GM23248 (cell line): Measurements from ENCODE around the gene RAD50.

ENCODE experiments used
- EZH2 ChIP-seq: fragments of 200-600 bp; sonication (generic); IDR thresholded peaks from 2 replicates; pipeline ENCODE4 v1.6.1; 2018; ENCODE audit warnings: antibody characterized with exemption, mild to moderate bottlenecking; ENCODE audit not compliant: insufficient read depth, poor library complexity, severe bottlenecking
- EZH2phosphoT487 ChIP-seq: fragments of 200-600 bp; sonication (generic); IDR thresholded peaks from 2 replicates; pipeline ENCODE4 v1.6.1; 2018; ENCODE audit warnings: antibody characterized with exemption, moderate library complexity, mild to moderate bottlenecking, low read depth; ENCODE audit not compliant: insufficient read depth

- TF ChIP-seq EZH2 = no peak
- TF ChIP-seq EZH2phosphoT487 = no peak
Measured at GRCh38 chr5:132528021-132528420, 28.8 kb upstream of the RAD50 start.
